Gastroesophageal sphincter (tissue), 4 donors: Measurements from ENCODE around the gene ILDR1. TPM values are rescaled to one million over a fixed set of nuclear protein-coding genes. Genes with fewer than 3 reads are reported as not detected.

Experiments used
- ATAC-seq: fragments of 150-250 bp; one replicate; pipeline ENCODE4 v1.9.1; 2016; ENCODE audit warnings: mild to moderate bottlenecking, moderate library complexity
- H3K27ac ChIP-seq, 4 donors: fragments of 200-600 bp; sonication (generic) in 3 of 4; 1 replicate in 3 of 4; 2 replicates in 1 of 4; pipeline ENCODE4 v1.5.1; 2016 to 2019
- H3K27me3 ChIP-seq: fragments of 200-600 bp; sonication (generic); one replicate; pipeline ENCODE4 v1.5.1; 2019
- H3K36me3 ChIP-seq, 2 donors: fragments of 200-600 bp; sonication (generic); one replicate each; pipeline ENCODE4 v1.5.1; 2019; ENCODE audit warnings: control low read depth in 1 of 2
- H3K4me1 ChIP-seq, 3 donors: fragments of 200-600 bp; sonication (generic); 1 replicate in 2 of 3; 2 replicates in 1 of 3; pipeline ENCODE4 v1.5.1; 2016 to 2019; ENCODE audit warnings: control low read depth in 2 of 3
- H3K4me3 ChIP-seq, 2 donors: fragments of 200-600 bp; sonication (generic); one replicate each; pipeline ENCODE4 v1.5.1; 2019; ENCODE audit warnings: mild to moderate bottlenecking in 1 of 2, moderate library complexity in 1 of 2
- H3K9me3 ChIP-seq, 3 donors: fragments of 200-600 bp; sonication (generic); one replicate each; pipeline ENCODE4 v1.5.1; 2017 to 2019; ENCODE audit warnings: control low read depth in 2 of 3
- EP300 ChIP-seq: sonication (generic); formaldehyde crosslinking; IDR thresholded peaks from one replicate; pipeline ENCODE4 v1.6.1; 2017; ENCODE audit warnings: antibody characterized with exemption, mild to moderate bottlenecking
- POLR2A ChIP-seq, 2 donors: fragments of 450-650 bp; IDR thresholded peaks; one replicate each; pipeline ENCODE4 v1.6.1; 2017; ENCODE audit warnings: antibody characterized with exemption in 2 of 2, mild to moderate bottlenecking in 2 of 2, moderate library complexity in 1 of 2
- POLR2AphosphoS5 ChIP-seq: sonication (generic); formaldehyde crosslinking; IDR thresholded peaks from one replicate; pipeline ENCODE4 v1.6.1; 2017; ENCODE audit warnings: antibody characterized with exemption
- WGBS, 2 donors: methylation state at CpG; one replicate each; pipeline ENCODE4 v1.1.5; 2018; ENCODE audit warnings: low coverage in 1 of 2; 5-methylcytosine and 5-hydroxymethylcytosine counted together
- total RNA-seq, 4 donors: library from RNA; depleted of rRNA; stranded (reverse); fragments of >200 nt; gene quantifications; one replicate each; pipeline ENCODE4 v1.1.0, GENCODE V29; 2016
- TF ChIP-seq, protein P1 (sequence below), 4 experiments: fragments of 200-600 bp in 2 of 4; fragments of 450-650 bp in 2 of 4; sonication (generic) in 1 of 4; IDR thresholded peaks; one replicate each; pipeline ENCODE4 v1.5.1; 2017 to 2019; ENCODE audit warnings: antibody characterized with exemption in 4 of 4, mild to moderate bottlenecking in 2 of 4, moderate library complexity in 2 of 4

The ILDR1 gene
- total RNA-seq, 4 donors from 2014 or later, result 0.74 TPM; not detected in 3

DNA sequence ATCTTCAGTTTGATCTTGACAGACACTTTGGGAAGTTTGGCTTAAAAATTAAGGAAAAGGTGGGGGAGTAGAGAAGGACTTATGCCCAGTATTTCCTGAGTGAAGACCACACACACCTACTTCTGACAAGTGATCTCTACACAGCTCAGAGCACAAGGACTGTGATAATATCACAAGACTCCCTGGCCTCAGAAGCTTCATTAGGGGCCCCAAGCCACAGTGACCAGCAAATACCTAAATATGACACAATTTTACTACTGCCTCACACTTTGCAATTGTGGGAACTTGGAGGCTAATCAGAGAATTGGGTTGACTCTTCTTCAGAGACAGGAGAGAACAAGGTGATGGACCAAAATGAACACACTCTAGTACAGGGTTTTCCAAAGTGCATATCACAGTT is 2.6 kb downstream of the ILDR1 start:
- Histone ChIP-seq H3K9me3 (no peaks in the 10 kb centered on the region), H3K27me3 (peaks cover 36% of the 10 kb centered on the region), H3K4me3 (no peak overlapping the region), H3K4me1 (peaks cover 0 to 6% (median 0%) of the 10 kb centered on the region in 3 donors), H3K36me3 (no peaks in the 10 kb centered on the region), H3K27ac (no peak overlapping the region)
- TF ChIP-seq POLR2AphosphoS5 (no peak), POLR2A (IDR thresholded peaks at IDR 0.05) (no peak), EP300 (no peak)
- TF ChIP-seq, protein P1, sequence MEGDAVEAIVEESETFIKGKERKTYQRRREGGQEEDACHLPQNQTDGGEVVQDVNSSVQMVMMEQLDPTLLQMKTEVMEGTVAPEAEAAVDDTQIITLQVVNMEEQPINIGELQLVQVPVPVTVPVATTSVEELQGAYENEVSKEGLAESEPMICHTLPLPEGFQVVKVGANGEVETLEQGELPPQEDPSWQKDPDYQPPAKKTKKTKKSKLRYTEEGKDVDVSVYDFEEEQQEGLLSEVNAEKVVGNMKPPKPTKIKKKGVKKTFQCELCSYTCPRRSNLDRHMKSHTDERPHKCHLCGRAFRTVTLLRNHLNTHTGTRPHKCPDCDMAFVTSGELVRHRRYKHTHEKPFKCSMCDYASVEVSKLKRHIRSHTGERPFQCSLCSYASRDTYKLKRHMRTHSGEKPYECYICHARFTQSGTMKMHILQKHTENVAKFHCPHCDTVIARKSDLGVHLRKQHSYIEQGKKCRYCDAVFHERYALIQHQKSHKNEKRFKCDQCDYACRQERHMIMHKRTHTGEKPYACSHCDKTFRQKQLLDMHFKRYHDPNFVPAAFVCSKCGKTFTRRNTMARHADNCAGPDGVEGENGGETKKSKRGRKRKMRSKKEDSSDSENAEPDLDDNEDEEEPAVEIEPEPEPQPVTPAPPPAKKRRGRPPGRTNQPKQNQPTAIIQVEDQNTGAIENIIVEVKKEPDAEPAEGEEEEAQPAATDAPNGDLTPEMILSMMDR (IDR thresholded peaks at IDR 0.05), result no peak
- no peak for ATAC-seq

DNA sequence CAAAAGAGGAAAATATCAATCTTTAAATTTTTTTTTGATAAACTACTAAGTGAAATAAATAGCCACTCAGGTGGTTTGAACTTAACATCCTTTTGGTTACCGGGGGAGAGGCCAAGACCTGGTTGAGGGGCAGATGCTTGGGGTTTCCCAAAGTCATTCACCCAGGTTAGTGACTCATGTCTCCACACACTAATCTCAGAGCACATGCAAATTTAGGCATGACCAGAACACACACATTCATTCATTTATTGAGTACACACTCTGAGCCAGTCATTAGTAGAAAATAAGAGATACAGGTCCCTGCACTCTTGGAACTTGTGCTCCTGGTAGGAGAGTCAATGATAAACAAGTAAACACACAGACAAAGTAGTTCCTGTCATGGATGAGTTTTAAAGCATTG is 7.3 kb downstream of the ILDR1 start:
- TF ChIP-seq POLR2AphosphoS5, result no peak
- TF ChIP-seq, protein P1 (IDR thresholded peaks at IDR 0.05), result no peak
- TF ChIP-seq POLR2A (IDR thresholded peaks at IDR 0.05), result no peak
- TF ChIP-seq EP300, result no peak
- H3K9me3 ChIP-seq, result no peaks in the 10 kb centered on the region
- H3K4me3 ChIP-seq, result no peak overlapping the region
- 57 to 80% methylated on average over 1 of the region's 1 CpG for WGBS, 2 donors
- no peak overlapping the region for H3K27ac ChIP-seq
- no peak for ATAC-seq
- no peaks in the 10 kb centered on the region for H3K27me3 ChIP-seq
- no peaks in the 10 kb centered on the region for H3K36me3 ChIP-seq
- no peaks in the 10 kb centered on the region for H3K4me1 ChIP-seq

DNA sequence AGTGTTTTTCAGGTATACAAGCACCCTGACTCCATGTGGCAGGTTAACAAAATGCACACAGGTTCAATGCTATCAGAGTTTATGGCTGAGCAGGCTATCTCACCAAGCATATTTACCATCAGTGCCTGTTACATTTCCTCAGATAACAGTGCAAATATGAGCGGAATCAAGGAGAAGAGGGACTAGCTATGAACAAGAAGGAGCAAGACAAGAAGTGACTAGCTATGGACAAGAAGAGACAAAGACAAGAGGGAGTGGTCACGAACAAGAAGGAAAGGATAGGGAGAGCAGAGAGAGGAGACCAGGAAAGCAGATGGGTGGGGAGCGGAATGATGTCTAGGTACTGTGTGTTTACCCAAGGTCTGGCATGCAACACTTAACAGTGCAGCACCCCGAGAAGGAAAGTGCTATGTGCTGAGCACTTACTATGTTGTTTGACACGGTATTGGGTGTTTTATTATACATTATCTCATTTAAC is 8.6 kb downstream of the ILDR1 start:
- ATAC-seq, result no peak
- Histone ChIP-seq H3K4me3 (no peak overlapping the region), H3K9me3 (no peaks in the 10 kb centered on the region), H3K27ac (no peak overlapping the region), H3K27me3 (no peaks in the 10 kb centered on the region), H3K4me1 (no peaks in the 10 kb centered on the region), H3K36me3 (no peaks in the 10 kb centered on the region)
- TF ChIP-seq POLR2AphosphoS5 (no peak), POLR2A (IDR thresholded peaks at IDR 0.05) (no peak), EP300 (no peak)
- TF ChIP-seq, protein P1 (IDR thresholded peaks at IDR 0.05), result no peak
- WGBS, 2 donors, result 62 to 70% methylated on average over 5 of the region's 5 CpGs

DNA sequence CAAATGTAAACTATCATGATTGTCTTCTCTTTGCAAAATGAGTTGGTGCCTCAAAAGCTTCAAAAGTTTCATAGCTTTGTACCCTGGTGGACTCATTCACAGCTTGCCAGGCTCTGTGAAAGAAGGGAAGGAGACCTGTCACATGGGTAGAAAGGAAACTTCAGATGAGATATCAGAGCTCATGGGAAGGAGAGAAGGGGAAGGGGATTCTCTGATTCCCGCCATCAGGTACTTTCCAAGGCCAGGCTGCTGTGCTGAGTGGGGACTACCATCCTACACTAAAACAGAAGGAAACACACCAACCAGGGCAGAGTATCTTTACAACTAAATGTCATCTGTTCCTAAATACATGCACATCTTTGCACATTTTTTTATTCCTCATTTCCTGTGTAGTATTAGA is 9.2 kb downstream of the ILDR1 start:
- no peaks in the 10 kb centered on the region for H3K27me3 ChIP-seq
- 71 to 86% methylated on average over 1 of the region's 1 CpG for WGBS, 2 donors
- no peaks in the 10 kb centered on the region for H3K4me1 ChIP-seq
- H3K36me3 ChIP-seq, result no peaks in the 10 kb centered on the region
- TF ChIP-seq EP300, result no peak
- no peak for TF ChIP-seq POLR2A (IDR thresholded peaks at IDR 0.05)
- no peak for TF ChIP-seq POLR2AphosphoS5
- TF ChIP-seq, protein P1 (IDR thresholded peaks at IDR 0.05), result no peak
- no peak overlapping the region for H3K4me3 ChIP-seq
- H3K9me3 ChIP-seq, result no peaks in the 10 kb centered on the region
- no peak for ATAC-seq
- no peak overlapping the region for H3K27ac ChIP-seq

DNA sequence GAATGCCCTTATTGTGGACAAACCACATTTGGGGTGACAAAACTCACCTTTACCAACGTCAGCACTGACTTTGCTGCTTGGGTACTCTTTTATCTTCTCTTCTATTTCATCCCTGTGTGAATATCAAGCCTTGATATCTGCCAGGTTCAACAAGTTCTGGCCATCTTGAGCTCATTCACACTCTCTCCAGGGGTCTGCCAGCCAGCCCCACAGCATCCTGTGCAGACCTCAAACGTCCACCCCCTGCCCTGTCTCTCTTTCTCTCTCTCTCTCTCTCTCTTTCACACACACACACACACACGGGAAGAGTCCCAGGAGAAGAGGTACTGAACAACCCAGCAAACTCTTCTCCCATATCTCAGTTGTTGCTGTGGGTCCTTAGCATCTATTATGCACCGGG is 10.7 kb downstream of the ILDR1 start:
- TF ChIP-seq, protein P1 (IDR thresholded peaks at IDR 0.05), result no peak
- no peak for TF ChIP-seq EP300
- TF ChIP-seq POLR2A (IDR thresholded peaks at IDR 0.05), result no peak
- no peak for TF ChIP-seq POLR2AphosphoS5
- Histone ChIP-seq H3K27me3 (no peaks in the 10 kb centered on the region), H3K9me3 (no peaks in the 10 kb centered on the region), H3K36me3 (no peaks in the 10 kb centered on the region), H3K4me3 (no peak overlapping the region), H3K4me1 (no peaks in the 10 kb centered on the region), H3K27ac (no peak overlapping the region)
- WGBS, 2 donors, result 9 to 20% methylated on average over 2 to 4 of the region's 4 CpGs
- ATAC-seq, result no peak
